Transverse colon (tissue), 3 donors: ENCODE data around the gene HSPA6.
"Not testable (repeated sequence)": the region's sequence is repeated elsewhere in the genome, so short reads cannot be mapped to it uniquely, and the experiment has no call there.

Source experiments
- EP300 ChIP-seq: sonication (generic); formaldehyde crosslinking; IDR thresholded peaks from one replicate; pipeline ENCODE4 v1.6.1; 2017; ENCODE audit warnings: antibody characterized with exemption, low read depth
- TF ChIP-seq, protein P1 (sequence below), 5 experiments: fragments of 200-600 bp in 3 of 5; fragments of 450-650 bp in 2 of 5; sonication (generic) in 3 of 5; IDR thresholded peaks; 1 replicate in 2 of 5; 2 replicates in 3 of 5; pipeline ENCODE4 v1.5.1; 2016 to 2017; ENCODE audit warnings: antibody characterized with exemption in 5 of 5, inconsistent platforms in 3 of 5, mild to moderate bottlenecking in 2 of 5, moderate library complexity in 1 of 5

DNA sequence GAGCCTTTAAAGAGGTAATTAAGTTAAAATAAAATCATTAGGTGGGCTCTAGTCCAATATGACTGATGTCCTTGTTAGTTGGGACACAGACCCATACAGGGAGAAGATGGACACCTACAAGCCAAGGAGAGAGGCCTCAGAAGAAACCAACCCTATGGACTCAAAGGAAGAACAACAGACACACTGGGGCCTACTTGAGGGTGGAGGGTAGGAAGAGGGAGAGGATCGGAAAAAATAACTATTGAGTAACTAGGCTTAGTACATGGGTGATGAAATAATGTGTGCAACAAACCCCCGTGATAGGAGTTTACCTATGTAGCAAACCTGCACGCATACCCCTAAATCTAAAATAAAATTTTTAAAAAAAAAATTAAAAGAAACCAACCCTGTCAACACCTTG lies 30.0 kb downstream of the HSPA6 start:
- TF ChIP-seq, protein P1, sequence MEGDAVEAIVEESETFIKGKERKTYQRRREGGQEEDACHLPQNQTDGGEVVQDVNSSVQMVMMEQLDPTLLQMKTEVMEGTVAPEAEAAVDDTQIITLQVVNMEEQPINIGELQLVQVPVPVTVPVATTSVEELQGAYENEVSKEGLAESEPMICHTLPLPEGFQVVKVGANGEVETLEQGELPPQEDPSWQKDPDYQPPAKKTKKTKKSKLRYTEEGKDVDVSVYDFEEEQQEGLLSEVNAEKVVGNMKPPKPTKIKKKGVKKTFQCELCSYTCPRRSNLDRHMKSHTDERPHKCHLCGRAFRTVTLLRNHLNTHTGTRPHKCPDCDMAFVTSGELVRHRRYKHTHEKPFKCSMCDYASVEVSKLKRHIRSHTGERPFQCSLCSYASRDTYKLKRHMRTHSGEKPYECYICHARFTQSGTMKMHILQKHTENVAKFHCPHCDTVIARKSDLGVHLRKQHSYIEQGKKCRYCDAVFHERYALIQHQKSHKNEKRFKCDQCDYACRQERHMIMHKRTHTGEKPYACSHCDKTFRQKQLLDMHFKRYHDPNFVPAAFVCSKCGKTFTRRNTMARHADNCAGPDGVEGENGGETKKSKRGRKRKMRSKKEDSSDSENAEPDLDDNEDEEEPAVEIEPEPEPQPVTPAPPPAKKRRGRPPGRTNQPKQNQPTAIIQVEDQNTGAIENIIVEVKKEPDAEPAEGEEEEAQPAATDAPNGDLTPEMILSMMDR (IDR thresholded peaks at IDR 0.05), result not testable (repeated sequence)
- not testable (repeated sequence) for TF ChIP-seq EP300
